Measurements from ENCODE around the gene ATM. TPM values are rescaled to one million over a fixed set of nuclear protein-coding genes. Genes with fewer than 3 reads are reported as not detected.

Gene ATM
- total RNA-seq, 1 donor from 2014 or later: 51.5 TPM

- H3K27ac Mint-ChIP-seq (ENCODE audit: unreplicated experiment): peak overlapping the region; percentile 96
- H3K36me3 Mint-ChIP-seq (ENCODE audit: low read depth, unreplicated experiment): peaks cover 14% of the 10 kb centered on the region
- H3K9me3 Mint-ChIP-seq (ENCODE audit: unreplicated experiment): no peaks in the 10 kb centered on the region
These were observed 12.8 kb downstream of the ATM start for GRCh38 chr11:108235633-108236032.

GRCh38 chr11:108237058-108237481, 14.2 kb downstream of the ATM start:
- peak overlapping the region; percentile 96 for H3K27ac Mint-ChIP-seq (ENCODE audit: unreplicated experiment)
- peaks cover 10% of the 10 kb centered on the region for H3K36me3 Mint-ChIP-seq (ENCODE audit: low read depth, unreplicated experiment)
- peaks cover 17% of the 10 kb centered on the region for H3K4me1 Mint-ChIP-seq (ENCODE audit: unreplicated experiment)
- no peak for DNase-seq (ENCODE audit: low spot score)
- no peak for TF ChIP-seq CTCF (IDR thresholded peaks at IDR 0.05; ENCODE audit: unreplicated experiment)
- H3K4me3 Mint-ChIP-seq (ENCODE audit: unreplicated experiment): no peak overlapping the region
- H3K27me3 Mint-ChIP-seq (ENCODE audit: unreplicated experiment): no peaks in the 10 kb centered on the region
- no peaks in the 10 kb centered on the region for H3K9me3 Mint-ChIP-seq (ENCODE audit: unreplicated experiment)

More at GRCh38 chr11:108235633-108236032, 12.8 kb downstream of the ATM start:
- no peak for TF ChIP-seq CTCF (IDR thresholded peaks at IDR 0.05; ENCODE audit: unreplicated experiment)
- Mint-ChIP-seq H3K27me3 (ENCODE audit: unreplicated experiment) (no peaks in the 10 kb centered on the region), H3K4me1 (ENCODE audit: unreplicated experiment) (peaks cover 17% of the 10 kb centered on the region), H3K4me3 (ENCODE audit: unreplicated experiment) (no peak overlapping the region)
- no peak for DNase-seq (ENCODE audit: low spot score)

GRCh38 chr11:108239076-108239475, 16.2 kb downstream of the ATM start:
- H3K27ac Mint-ChIP-seq (ENCODE audit: unreplicated experiment): no peak overlapping the region
- TF ChIP-seq CTCF (IDR thresholded peaks at IDR 0.05; ENCODE audit: unreplicated experiment): no peak
- no peaks in the 10 kb centered on the region for H3K27me3 Mint-ChIP-seq (ENCODE audit: unreplicated experiment)
- no peak overlapping the region for H3K4me3 Mint-ChIP-seq (ENCODE audit: unreplicated experiment)
- no peak for DNase-seq (ENCODE audit: low spot score)
- H3K36me3 Mint-ChIP-seq (ENCODE audit: low read depth, unreplicated experiment): peaks cover 7% of the 10 kb centered on the region
- H3K4me1 Mint-ChIP-seq (ENCODE audit: unreplicated experiment): peaks cover 17% of the 10 kb centered on the region
- no peaks in the 10 kb centered on the region for H3K9me3 Mint-ChIP-seq (ENCODE audit: unreplicated experiment)

DNA sequence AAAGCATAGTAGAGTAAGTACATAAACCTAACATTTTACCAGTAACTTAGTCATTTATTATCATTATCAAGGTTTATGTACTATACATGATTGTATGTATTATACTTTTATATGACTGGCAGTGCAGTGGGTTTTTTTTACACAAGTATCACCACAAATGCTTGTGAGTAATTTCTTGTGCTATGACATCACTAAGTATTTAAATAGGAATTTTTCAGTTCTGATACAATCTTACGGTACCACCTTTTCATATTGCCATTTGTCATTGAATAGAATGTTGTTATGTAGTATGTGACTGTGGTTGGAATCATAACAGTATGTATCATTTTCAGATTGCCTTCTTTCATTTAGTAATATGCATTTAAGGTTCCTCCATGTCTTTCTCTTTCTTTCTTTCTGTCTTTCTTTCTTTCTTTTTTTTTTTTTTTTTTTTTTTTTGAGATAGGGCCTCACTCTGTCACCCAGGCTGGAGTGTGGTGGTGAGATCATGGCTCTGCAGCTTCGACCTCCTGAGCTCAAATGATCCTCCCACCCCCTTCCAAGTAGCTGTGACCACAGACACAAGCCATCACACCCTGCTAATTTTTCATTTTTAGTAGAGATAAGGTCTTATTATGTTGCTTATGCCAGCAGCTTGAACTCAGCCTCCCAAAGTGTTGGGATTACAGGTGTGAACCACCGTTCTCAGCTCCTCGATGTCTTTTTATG, 18.6 kb downstream of the ATM start:
- Mint-ChIP-seq H3K9me3 (ENCODE audit: unreplicated experiment) (no peaks in the 10 kb centered on the region), H3K4me1 (ENCODE audit: unreplicated experiment) (peaks cover 10% of the 10 kb centered on the region), H3K4me3 (ENCODE audit: unreplicated experiment) (no peak overlapping the region), H3K27me3 (ENCODE audit: unreplicated experiment) (no peaks in the 10 kb centered on the region), H3K27ac (ENCODE audit: unreplicated experiment) (no peak overlapping the region), H3K36me3 (ENCODE audit: low read depth, unreplicated experiment) (peaks cover 4% of the 10 kb centered on the region)
- TF ChIP-seq CTCF (IDR thresholded peaks at IDR 0.05; ENCODE audit: unreplicated experiment): no peak
- no peak for DNase-seq (ENCODE audit: low spot score)

DNA sequence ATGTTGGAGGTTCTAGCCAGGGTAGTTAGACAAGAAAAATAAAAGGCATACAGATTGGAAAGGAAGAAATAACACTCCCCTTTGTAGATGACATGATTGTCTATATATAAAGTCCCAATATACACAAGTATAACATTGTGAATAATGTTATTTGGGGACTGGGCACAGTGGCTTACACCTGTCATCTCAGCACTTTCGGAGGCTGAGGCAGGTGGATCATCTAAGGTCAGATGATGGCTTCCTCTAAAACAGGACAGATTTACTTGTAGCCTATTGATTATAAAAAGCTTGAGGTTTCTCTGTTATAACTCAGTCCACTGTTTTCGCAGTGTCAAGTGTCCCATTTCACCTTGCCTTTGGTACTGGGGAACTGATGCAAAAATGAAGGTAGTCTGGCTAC, 19.6 kb downstream of the ATM start:
- no peak overlapping the region for H3K27ac Mint-ChIP-seq (ENCODE audit: unreplicated experiment)
- H3K4me1 Mint-ChIP-seq (ENCODE audit: unreplicated experiment): peaks cover under 1% of the 10 kb centered on the region
- DNase-seq (ENCODE audit: low spot score): no peak
- H3K4me3 Mint-ChIP-seq (ENCODE audit: unreplicated experiment): no peak overlapping the region
- H3K9me3 Mint-ChIP-seq (ENCODE audit: unreplicated experiment): no peaks in the 10 kb centered on the region
- H3K27me3 Mint-ChIP-seq (ENCODE audit: unreplicated experiment): no peaks in the 10 kb centered on the region
- TF ChIP-seq CTCF (IDR thresholded peaks at IDR 0.05; ENCODE audit: unreplicated experiment): no peak
- peaks cover 4% of the 10 kb centered on the region for H3K36me3 Mint-ChIP-seq (ENCODE audit: low read depth, unreplicated experiment)

Data from endothelial cell (in vitro differentiated cells).